HG03565 (cell line): ENCODE results near the gene CEBPG.

Experiments
- ATAC-seq: cut with Tn5 transposase; IDR thresholded peaks from one replicate; pipeline ENCODE4 v1.9.1; 2021; ENCODE audit warnings: mild to moderate bottlenecking, moderate library complexity; ENCODE audit not compliant: unreplicated experiment

The CEBPG gene

GRCh38 chr19:33392341-33393285 lies 19.1 kb downstream of the CEBPG start:
- ATAC-seq = no peak

- ATAC-seq = no peak
Measured at GRCh38 chr19:33393286-33394005, 19.9 kb downstream of the CEBPG start.

GRCh38 chr19:33394006-33394722 lies 20.7 kb downstream of the CEBPG start:
- no peak for ATAC-seq

- ATAC-seq = no peak
Measured at GRCh38 chr19:33394723-33395560, 21.4 kb downstream of the CEBPG start.

GRCh38 chr19:33395561-33396550 lies 22.3 kb downstream of the CEBPG start:
- ATAC-seq = no peak

- no peak for ATAC-seq
Measured at GRCh38 chr19:33396701-33397535, 23.4 kb downstream of the CEBPG start.

- ATAC-seq = no peak
Measured at GRCh38 chr19:33397536-33398360, 24.2 kb downstream of the CEBPG start.

- no peak for ATAC-seq
Measured at GRCh38 chr19:33398361-33399060, 25.0 kb downstream of the CEBPG start.

- no peak for ATAC-seq
Measured at GRCh38 chr19:33399081-33399744, 25.7 kb downstream of the CEBPG start.

- no peak for ATAC-seq
Measured at GRCh38 chr19:33399745-33400681, 26.5 kb downstream of the CEBPG start.

- no peak for ATAC-seq
Measured at GRCh38 chr19:33400856-33401682, 27.6 kb downstream of the CEBPG start.

- ATAC-seq = no peak
Measured at GRCh38 chr19:33401683-33402420, 28.3 kb downstream of the CEBPG start.

- ATAC-seq = no peak
Measured at GRCh38 chr19:33402421-33403220, 29.1 kb downstream of the CEBPG start.
